ENCODE results near the gene CRKL.

The CRKL gene

GRCh38 chr22:20983081-20983771, 66.0 kb downstream of the CRKL start:
- no peak for DNase-seq

- no peak for DNase-seq
These were observed 68.5 kb downstream of the CRKL start for GRCh38 chr22:20985720-20986119.

DNA sequence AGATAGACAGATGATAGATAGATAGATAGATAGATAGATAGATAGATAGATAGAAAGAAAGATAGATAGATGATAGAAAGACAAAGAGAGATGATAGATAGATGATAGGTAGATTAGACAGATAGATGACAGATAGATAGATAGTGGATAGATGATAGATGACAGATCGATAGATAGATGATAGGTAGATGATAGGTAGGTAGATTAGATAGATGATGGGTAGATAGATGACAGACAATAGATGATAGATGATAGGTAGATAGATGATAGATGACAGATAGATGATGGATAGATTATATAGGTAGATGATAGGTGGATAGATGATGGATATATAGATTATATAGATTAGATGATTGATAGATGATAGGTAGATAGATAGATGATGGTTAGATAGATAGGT, 69.2 kb downstream of the CRKL start:
- DNase-seq, result no peak

DNA sequence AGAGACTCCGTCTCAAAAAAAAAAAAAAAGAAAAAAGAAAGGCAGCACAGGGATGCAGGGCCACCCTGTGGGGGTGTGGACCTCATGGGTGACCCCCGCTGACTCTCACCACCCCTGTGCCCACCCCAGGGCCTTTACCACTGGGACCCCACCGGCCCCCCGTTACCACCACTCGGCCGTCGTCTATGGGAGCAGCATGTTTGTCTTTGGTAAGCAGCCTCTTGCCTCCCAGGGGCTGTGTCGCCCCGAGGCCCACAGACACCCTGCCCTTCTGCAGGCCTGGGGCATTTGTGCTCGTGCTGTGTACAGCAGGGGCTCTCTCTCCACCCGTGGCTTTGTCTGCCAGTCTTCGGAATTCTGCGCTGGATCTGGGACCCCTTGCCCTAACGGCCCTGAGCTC, 70.2 kb downstream of the CRKL start:
- DNase-seq, result no peak

DNA sequence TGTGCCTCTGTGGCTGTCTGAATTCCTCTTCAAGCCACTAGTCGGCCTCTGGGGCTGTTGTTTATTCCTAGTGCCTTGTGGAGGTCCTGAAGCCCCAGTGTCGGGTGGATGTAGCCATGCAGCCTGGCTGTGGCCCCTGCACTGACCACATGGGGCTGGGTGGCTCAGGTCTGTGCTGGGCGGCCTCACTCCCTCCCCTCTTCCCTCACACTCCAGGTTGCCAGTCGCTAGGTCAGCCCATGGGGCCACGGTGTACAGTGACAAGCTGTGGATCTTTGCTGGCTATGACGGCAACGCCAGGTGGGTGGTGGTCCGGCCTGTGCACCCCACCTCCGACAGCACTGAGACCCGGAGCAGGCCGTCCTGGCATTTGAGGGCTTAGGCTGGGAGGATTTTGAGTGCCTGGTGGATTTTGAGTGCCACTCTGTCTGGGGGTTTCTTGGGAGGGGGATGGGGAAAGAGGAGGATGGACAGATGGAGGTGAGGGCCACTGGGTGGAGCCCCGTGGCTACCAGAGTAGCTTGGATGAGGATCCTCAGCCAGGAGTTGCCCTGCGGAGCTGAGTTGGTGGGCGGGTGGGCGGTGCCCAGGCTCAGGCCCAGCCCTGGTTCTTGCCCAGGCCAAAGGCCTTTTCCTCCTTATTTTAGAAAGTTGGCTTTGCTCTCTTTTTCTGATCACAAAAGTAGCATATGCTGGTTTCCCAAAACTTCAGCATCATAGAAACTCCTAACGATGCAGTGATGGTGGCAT, 71.5 kb downstream of the CRKL start:
- no peak for DNase-seq

- DNase-seq, result no peak
These were observed 72.3 kb downstream of the CRKL start for GRCh38 chr22:20989323-20990138.

DNA sequence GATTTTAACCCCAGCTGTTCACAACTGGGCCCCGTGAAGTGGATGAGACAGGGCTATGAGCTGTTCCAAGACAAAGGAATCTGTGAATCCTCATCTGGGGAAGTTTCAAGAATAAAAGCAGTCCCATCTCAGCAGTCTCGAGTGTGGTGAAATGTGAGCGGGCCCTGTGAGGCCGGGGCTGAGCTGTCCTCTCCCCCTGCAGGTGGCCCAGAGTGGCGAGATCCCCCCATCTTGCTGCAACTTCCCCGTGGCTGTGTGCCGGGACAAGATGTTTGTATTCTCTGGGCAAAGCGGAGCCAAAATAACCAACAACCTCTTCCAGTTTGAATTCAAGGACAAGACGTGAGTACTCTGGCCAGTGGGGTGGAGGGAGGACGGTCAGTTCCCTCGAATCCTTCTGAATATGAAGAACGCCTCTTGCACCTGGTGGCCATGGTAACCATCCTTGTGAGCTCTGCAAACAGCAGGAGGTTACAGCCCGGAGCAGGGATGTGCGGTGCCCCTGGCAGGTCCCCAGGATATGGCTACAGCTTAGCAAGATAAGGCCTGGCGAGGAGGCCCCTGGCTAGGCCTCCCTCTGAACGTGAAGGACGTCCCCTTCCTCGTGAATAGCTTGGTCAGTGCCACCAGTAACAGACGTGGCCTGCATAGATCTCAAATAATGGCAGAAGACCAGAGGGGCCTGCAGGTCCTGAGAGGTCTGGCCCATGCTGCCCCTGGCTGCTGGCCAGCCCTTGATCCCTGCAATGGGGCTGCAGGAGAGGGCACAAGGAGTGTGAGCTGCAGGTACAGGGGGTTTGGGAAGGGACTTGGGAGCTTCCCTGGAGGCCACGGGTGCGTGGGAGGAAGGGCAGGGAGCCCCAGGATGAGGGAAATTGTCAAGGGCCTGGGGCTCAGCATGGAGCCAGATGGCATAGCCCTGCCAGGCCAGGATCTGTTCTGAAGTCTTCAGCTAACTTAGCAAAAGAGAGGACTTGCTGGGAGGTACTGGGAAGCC, 73.3 kb downstream of the CRKL start:
- DNase-seq, result no peak

GRCh38 chr22:20991252-20992055, 74.2 kb downstream of the CRKL start:
- DNase-seq, result no peak

DNA sequence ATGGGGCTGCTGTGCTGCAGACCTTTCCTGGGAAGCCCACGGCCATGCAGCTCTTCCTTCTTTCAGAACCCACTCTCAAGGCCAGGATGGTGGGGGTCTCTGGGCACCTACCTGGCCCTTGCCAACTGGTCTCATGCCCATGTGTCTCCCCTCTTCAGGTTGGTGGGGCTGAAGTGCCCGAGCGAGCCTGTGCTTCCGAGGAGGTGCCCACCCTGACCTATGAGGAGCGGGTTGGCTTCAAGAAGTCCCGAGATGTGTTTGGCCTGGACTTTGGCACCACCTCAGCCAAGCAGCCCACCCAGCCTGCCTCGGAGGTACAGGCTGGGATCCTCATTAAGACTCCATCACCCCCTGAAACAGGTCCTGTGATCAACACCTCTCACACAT, 74.8 kb downstream of the CRKL start:
- DNase-seq, result no peak

DNA sequence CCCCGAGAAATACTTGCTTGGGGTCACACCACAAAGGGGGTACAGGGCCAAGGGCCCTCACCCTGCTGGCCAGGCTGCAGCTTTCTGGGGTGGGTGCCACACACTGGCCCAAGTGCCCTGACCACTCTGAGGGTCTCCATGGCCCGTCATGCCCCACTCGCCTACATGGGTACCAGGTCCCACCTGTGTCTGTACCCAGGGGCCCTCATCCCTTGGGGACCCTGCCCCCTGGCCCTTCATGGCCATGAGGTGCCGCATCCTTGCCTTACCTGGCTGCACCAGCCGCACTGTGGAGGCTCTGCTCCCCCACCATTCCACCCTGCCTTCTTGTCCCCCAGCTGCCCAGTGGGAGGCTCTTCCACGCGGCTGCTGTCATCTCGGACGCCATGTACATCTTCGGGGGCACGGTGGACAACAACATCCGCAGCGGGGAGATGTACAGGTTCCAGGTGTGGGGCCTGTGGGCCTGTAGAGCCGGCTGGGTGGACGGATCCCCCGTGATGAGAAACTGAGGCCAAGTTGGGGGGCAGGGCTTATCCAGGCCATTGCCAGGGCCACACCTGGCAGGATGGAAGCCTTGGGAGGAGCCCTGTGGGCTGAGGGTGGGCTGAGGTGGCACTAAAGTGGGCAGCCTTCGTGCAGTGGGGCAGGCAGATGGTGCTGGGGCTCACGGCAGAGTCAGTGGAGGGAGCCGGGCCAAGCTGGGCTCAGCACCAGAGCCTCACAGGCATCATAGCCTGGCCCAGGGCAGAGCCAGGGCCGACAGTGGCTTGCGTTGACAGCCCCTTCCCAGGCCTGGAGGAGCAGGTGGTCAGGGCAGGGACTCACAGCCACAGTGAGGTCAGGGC, 75.5 kb downstream of the CRKL start:
- no peak for DNase-seq

- DNase-seq, result no peak
These were observed 76.3 kb downstream of the CRKL start for GRCh38 chr22:20993304-20994127.

DNA sequence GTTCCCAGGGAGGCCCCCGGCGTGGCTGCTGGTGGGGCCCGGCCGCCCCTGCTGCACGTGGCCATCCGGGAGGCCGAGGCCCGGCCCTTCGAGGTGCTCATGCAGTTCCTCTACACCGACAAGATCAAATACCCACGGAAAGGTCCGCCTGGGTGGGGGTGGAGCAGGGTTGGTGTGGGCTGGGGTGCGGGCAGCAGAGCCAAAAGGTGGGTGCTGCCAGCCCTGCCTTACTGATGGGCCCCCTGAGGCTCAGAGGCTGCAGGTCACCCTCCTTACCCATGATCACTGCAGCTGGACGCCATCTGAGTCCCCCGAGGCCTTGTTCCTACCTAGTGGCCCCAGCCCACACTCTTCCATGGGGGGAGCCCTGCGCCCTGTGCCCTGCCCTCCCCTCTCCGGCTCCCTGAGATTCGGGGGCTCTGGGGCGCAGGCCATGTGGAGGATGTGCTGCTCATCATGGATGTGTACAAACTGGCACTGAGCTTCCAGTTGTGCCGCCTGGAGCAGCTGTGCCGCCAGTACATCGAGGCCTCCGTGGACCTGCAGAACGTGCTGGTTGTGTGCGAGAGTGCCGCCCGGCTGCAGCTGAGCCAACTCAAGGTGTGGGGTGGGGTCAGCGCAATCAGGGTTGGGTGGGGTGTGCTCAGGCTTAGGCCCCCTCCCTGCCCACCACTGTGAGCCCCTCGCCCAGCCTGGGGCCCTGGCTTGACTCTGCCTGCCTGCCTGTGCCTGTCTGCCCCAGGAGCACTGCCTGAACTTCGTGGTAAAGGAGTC, 77.1 kb downstream of the CRKL start:
- no peak for DNase-seq

DNA sequence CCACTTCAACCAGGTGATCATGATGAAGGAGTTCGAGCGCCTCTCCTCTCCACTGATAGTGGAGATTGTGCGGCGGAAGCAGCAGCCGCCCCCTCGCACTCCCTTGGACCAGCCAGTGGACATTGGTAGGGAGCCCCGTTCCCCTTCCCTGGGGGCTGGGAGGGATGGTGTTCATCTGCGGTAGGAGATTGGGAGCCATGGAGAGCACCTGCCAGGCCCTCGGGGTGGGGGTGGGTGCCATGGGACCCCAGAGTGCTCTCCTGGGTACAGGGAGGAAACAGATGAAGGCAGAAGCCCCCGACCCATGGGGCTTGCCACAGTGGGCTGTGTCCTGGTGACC, 77.7 kb downstream of the CRKL start:
- DNase-seq, result no peak

DNA sequence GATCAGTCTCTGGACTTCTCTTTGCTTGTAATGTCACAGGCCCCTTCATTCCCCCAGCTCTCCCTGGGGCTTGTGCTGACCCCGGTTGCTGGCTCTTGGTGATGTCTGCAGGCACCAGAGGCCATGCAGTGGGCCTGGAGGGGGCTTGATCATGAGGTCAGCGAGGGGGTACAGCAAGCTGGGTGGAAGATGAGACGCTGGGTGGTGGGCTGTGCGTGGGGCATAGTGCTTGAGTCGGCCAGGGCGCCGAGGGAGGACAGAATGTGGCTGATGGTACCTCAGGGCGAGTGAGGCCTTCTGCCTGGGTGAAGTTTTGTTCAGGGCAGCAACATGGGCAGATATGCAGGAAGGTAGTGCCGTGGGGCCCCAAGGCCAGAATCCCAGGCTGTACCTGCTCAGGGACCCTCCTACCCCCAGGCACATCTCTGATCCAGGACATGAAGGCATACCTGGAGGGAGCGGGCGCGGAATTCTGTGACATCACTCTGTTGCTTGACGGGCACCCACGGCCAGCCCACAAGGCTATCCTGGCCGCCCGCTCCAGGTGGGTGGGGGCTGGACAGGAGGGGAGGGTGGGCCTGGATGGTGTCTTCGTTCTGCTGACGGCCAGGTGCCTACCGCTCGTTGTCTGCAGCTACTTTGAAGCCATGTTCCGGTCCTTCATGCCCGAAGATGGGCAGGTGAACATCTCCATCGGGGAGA, 78.3 kb downstream of the CRKL start:
- DNase-seq, result no peak

GRCh38 chr22:20996031-20996410, 78.8 kb downstream of the CRKL start:
- no peak for DNase-seq

- no peak for DNase-seq
These were observed 79.7 kb downstream of the CRKL start for GRCh38 chr22:20996598-20997535.

DNA sequence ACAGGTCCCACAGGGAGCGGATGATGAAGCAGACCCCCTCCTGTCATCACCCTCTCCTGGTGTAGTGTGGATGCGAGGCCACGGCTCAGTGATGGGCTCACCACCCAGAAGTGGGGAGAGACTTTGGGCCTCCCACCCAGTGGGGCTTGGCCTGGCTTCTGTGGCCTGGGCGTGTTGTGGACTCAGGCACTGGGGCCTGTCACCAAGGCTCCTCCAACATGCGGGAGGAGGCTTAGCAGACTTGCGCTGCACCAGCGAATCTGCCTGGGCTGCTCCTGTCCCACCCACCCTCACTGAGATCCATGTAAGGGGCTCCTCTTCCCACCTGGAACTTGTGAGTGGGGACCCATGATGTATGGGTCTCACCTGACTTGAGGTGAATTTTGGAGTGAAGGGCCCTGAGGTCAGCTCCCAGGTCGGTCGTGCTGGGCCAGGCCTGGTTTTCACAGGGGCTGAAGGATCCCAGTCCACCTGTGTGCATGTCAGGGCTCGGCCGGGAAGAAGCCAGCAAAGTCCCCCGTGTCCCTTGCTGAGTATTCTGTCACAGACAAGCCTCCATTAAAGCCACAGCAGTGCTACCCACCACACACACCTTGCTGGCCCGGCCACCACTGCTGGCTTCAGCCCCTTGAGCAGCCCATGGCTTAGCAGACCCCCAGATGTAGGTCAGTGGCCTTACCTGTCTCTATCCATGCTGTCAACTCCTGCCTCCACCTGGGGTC, 80.5 kb downstream of the CRKL start:
- DNase-seq, result no peak

Measured in NCI-H526 (cell line).